ENCODE measurements around the gene SHISAL1. TPM values are rescaled to one million over a fixed set of nuclear protein-coding genes. Genes with fewer than 3 reads are reported as not detected.

Gene SHISAL1
- total RNA-seq, 1 experiment from 2014 or later = 2.9 TPM

DNA sequence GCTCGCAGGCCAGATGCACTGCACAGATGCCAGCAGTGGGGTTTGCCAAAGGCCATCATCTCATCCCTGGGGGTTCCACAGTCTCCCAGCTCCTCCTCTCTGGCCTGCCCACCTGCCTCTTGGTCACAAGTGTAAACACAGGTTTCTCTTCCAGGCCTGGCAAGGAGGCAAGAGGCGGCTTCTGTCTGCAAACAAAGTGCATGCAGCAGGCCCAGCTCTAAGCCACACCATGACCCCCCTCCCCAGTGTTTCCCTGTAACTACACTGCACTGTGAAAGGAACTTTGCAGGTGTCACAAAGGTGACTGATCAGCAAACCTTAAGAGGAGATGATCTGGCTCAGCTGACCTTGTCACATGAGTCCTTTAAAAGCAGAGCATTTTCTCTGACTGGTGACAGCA is 26.2 kb upstream of the SHISAL1 start:
- H2BK120ac ChIP-seq (ENCODE audit: low read depth, low read length, poor library complexity, severe bottlenecking) = no peak overlapping the region
- H3K18ac ChIP-seq (ENCODE audit: insufficient read length, low read depth, low read length) = no peak overlapping the region
- H2AK5ac ChIP-seq (ENCODE audit: insufficient read length, low read length) = no peak overlapping the region
- TF ChIP-seq CTCF (conservative IDR thresholded peaks at IDR 0.05) = no peak
- H3K4me3 Mint-ChIP-seq = no peak overlapping the region
- H4K5ac ChIP-seq (ENCODE audit: insufficient read length, low read depth, low read length) = no peak overlapping the region
- no peak overlapping the region for H4K8ac ChIP-seq (replicated peaks; ENCODE audit: insufficient read length, low read depth, low read length)
- H3K27ac Mint-ChIP-seq = no peak overlapping the region
- H3K4ac ChIP-seq (ENCODE audit: low read depth, low read length) = no peak overlapping the region
- H2BK20ac ChIP-seq (ENCODE audit: low read depth, low read length, poor library complexity, severe bottlenecking) = no peak overlapping the region
- H3K4me1 Mint-ChIP-seq = peaks cover 14 to 23% of the 10 kb centered on the region in 2 experiments
- H2BK5ac ChIP-seq (ENCODE audit: insufficient read length, low read length) = no peak overlapping the region
- no peaks in the 10 kb centered on the region for H3K23me2 ChIP-seq (ENCODE audit: insufficient read length, low read depth, low read length, poor library complexity, severe bottlenecking)
- no peaks in the 10 kb centered on the region for H3K9me3 ChIP-seq (ENCODE audit: control insufficient read depth, low read depth, low read length)
- no peak overlapping the region for H2BK15ac ChIP-seq (ENCODE audit: low read depth, low read length)
- no peak overlapping the region for H3K9ac ChIP-seq (ENCODE audit: extremely low read depth, insufficient read length, low read length)
- DNase-seq = no peak
- H3K14ac ChIP-seq (ENCODE audit: insufficient read depth, low read length) = no peak overlapping the region
- H3K79me2 ChIP-seq (ENCODE audit: insufficient read depth, low read length) = no peaks in the 10 kb centered on the region
- no peaks in the 10 kb centered on the region for H4K20me1 ChIP-seq (ENCODE audit: control insufficient read depth, insufficient read depth, insufficient read length)
- no peaks in the 10 kb centered on the region for H3K27me3 ChIP-seq (ENCODE audit: insufficient read depth, low read length)
- H3K27ac ChIP-seq (ENCODE audit: insufficient read length, low read depth, low read length) = no peak overlapping the region
- no peaks in the 10 kb centered on the region for H3K9me3 Mint-ChIP-seq
- no peaks in the 10 kb centered on the region for H3K36me3 Mint-ChIP-seq (ENCODE audit: insufficient read depth in 1 of 3, low read depth in 3 of 3)
- no peak overlapping the region for H2AFZ ChIP-seq (ENCODE audit: low read length)
- no peak overlapping the region for H2BK12ac ChIP-seq (ENCODE audit: insufficient read length, low read depth, low read length)
- no peak overlapping the region for H3T11ph ChIP-seq (ENCODE audit: low read length)
- no CpG with 5 or more reads among the region's 2 CpGs for WGBS (ENCODE audit: extremely low coverage, insufficient read length, low lambda C conversion rate)
- no peak overlapping the region for H3K23ac ChIP-seq (ENCODE audit: insufficient read length, low read depth, low read length)
- no peak overlapping the region for H3K56ac ChIP-seq (ENCODE audit: insufficient read length, low read depth, low read length)
- no peak overlapping the region for H3K4me2 ChIP-seq (ENCODE audit: insufficient read depth, insufficient read length, low read length)
- no peaks in the 10 kb centered on the region for H3K4me1 ChIP-seq (ENCODE audit: insufficient read depth, low read length)
- no peak overlapping the region for H4K91ac ChIP-seq (ENCODE audit: insufficient read length, low read depth, low read length)
- no peaks in the 10 kb centered on the region for H3K79me1 ChIP-seq (ENCODE audit: insufficient read depth, low read depth, low read length, poor library complexity, severe bottlenecking)
- peaks cover 29% of the 10 kb centered on the region for H3K27me3 Mint-ChIP-seq (ENCODE audit: low read depth)
